H1 (cell line): Measurements from ENCODE around the gene HIVEP3. TPM values are rescaled to one million over a fixed set of nuclear protein-coding genes. Genes with fewer than 3 reads are reported as not detected.

Experiments
- SIRT6 ChIP-seq: IDR thresholded peaks from one replicate; pipeline ENCODE4 v1.7.1; 2012; ENCODE audit warnings: low read length, inconsistent platforms
- TCF12 ChIP-seq: IDR thresholded peaks from 2 replicates; pipeline ENCODE4 v1.6.1; 2011; ENCODE audit warnings: low read depth, mild to moderate bottlenecking, low read length
- polyA plus RNA-seq, 7 experiments: library from polyadenylated mRNA; depleted of rRNA in 3 of 7; stranded (reverse) in 5 of 7; unstranded in 2 of 7; fragments of >200 nt in 5 of 7; fragments of 200-250 nt in 2 of 7; gene quantifications; 1 replicate in 5 of 7; 2 replicates in 1 of 7; 4 replicates in 1 of 7; pipeline versions ENCODE4 v1.2.1 to v1.2.3, GENCODE V29; 2011 to 2013; ENCODE audit warnings: missing spikeins in 2 of 7, mixed read lengths in 2 of 7
- total RNA-seq: library from RNA; stranded (reverse); fragmentation: NEBNext Ultra II Directional; extraction: Animal tissue kit (Norgen Biotek cat#: 25700); gene quantifications from 2 replicates; pipeline ENCODE4 v1.2.1, GENCODE V29; 2021

The HIVEP3 gene
- total and polyA plus RNA-seq, 2 of the 8 experiments (the other 6 are each of a cell fraction or from before 2014, with no cell fraction given) = 0.24 to 0.69 TPM

DNA sequence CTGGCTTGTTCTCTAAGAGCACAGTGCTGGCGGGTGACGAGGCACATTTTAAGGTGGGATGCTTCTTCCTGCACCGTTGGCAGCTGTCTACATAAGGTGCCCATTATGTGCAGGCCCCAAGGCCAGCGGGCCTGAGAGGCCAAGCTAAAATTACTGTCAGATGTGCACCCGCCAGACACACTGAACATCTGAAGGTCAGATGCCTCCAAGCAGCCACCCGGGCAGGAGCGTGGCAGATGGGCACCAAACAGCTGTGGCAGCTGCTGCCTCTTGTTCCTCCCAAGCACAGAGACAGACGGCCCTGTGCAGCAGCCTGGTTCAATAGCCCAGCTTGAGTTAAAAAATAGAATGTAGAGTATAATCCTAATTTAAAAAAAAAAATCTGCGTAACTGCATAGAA is 222.3 kb downstream of the HIVEP3 start (continued):
- TF ChIP-seq SIRT6 (no peak), TCF12 (no peak)
